OCI-LY3 (cell line): ENCODE results near the gene AGAP1.

Experiments
- EZH2phosphoT487 ChIP-seq: fragments of 200-600 bp; shearing (Covaris generic); IDR thresholded peaks from 2 replicates; pipeline ENCODE4 v1.6.1; 2018; ENCODE audit warnings: antibody characterized with exemption, mixed run types, low read depth
- TF ChIP-seq, protein P1 (sequence below): fragments of 200-600, 300-600 bp; sonication (generic); IDR thresholded peaks from 2 replicates; pipeline ENCODE4 v1.5.1; 2014; ENCODE audit warnings: antibody characterized with exemption, low read length, low read depth

DNA sequence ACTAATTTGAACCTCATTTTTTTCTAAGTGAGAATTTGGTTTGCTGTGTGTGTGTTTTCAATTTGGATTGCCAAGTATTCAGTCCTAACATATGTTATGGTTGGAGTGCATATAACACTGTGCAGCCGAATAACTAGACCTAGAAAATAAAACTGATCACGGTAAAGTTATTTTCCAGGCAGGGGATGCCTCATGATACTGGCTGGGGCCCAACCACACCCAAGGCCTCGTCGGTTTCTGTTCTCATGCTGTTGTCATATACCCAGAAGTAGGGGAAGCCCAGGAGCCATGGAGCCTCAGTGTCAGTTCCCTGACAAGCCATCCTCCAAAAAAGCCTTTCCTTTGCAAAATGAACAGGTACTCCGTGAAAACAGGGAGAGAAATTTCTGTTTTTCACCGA lies 514.2 kb downstream of the AGAP1 start:
- TF ChIP-seq, protein P1, sequence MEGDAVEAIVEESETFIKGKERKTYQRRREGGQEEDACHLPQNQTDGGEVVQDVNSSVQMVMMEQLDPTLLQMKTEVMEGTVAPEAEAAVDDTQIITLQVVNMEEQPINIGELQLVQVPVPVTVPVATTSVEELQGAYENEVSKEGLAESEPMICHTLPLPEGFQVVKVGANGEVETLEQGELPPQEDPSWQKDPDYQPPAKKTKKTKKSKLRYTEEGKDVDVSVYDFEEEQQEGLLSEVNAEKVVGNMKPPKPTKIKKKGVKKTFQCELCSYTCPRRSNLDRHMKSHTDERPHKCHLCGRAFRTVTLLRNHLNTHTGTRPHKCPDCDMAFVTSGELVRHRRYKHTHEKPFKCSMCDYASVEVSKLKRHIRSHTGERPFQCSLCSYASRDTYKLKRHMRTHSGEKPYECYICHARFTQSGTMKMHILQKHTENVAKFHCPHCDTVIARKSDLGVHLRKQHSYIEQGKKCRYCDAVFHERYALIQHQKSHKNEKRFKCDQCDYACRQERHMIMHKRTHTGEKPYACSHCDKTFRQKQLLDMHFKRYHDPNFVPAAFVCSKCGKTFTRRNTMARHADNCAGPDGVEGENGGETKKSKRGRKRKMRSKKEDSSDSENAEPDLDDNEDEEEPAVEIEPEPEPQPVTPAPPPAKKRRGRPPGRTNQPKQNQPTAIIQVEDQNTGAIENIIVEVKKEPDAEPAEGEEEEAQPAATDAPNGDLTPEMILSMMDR: no peak
- TF ChIP-seq EZH2phosphoT487: no peak
